ENCODE measurements around the gene DMRTA2. TPM values are rescaled to one million over a fixed set of nuclear protein-coding genes. Genes with fewer than 3 reads are reported as not detected.

DMRTA2 gene
- total RNA-seq, 1 experiment from 2014 or later, result not detected

DNA sequence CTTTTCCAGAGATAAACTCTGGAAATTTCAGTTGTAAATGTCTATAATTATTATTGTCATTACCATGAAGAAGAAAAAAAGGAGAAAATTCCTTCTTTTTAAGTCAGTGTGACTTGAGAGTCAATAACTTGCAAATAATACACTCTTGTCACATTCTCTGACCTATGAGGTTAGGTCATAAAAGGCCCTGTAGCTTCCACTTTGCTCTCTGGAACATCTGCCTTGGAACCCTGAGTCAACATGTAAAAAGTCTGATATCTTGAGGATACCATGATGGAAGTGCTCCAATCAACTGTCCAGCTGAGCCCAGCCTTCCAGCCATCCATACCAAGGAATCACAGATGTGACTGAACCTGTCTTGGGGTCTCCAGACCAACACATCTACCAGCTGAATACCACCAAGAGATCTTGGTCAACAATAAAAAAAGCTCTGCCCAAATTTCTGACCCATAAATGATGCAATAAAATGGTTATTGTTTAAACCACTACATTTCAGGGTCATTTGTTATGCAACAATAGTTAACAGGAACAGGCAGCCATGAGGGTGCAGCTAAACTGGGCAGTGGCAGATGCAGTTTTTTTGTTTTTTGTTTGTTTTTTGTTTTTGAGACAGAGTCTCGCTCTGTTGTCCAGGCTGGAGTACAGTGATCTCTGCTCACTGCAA, 10.3 kb downstream of the DMRTA2 start:
- H3K36me3 ChIP-seq (ENCODE audit: control insufficient read depth, insufficient read depth, low read length), result no peaks in the 10 kb centered on the region
- no peaks in the 10 kb centered on the region for H3K4me1 ChIP-seq (ENCODE audit: control insufficient read depth, insufficient read depth, low read length)
- POLR2A ChIA-PET, result no interaction called here
- DNase-seq (ENCODE audit: low read depth, low spot score) (no peak), ATAC-seq (no peak)
- CTCF ChIA-PET, result no interaction called here
- no TSS peak for BruUV-seq (replicated peaks)
- no peaks in the 10 kb centered on the region for H3K9me3 ChIP-seq (ENCODE audit: control insufficient read depth, insufficient read depth, low read depth, low read length)
- intact Hi-C loops (cut with micrococcal nuclease; ENCODE audit: unreplicated experiment) (no loop called here), in situ Hi-C loops (cut with HindIII; ENCODE audit: low pct_unique_long_range_greater_than_20kb, low sequenced_read_pairs) (no loop called here)
- H3K27ac ChIP-seq (ENCODE audit: low read length), result no peak overlapping the region
- no peak overlapping the region for H3K4me3 ChIP-seq (ENCODE audit: low read depth in 2 of 2, low read length in 2 of 2)
- no peaks in the 10 kb centered on the region; the same call in 1 of the 2 replicates for H3K27me3 ChIP-seq (ENCODE audit: control insufficient read depth, insufficient read depth, low read length)
- no peak for TF ChIP-seq SIN3A (IDR thresholded peaks at IDR 0.05; ENCODE audit: borderline replicate concordance, insufficient read depth, low read depth, low read length)
- no peak for TF ChIP-seq TCF7L2 (IDR thresholded peaks at IDR 0.05; ENCODE audit: low read depth, low read length)
- TF ChIP-seq POLR2AphosphoS5 (IDR thresholded peaks at IDR 0.05; ENCODE audit: low read depth, low read length), result no peak
- TF ChIP-seq, protein P1, sequence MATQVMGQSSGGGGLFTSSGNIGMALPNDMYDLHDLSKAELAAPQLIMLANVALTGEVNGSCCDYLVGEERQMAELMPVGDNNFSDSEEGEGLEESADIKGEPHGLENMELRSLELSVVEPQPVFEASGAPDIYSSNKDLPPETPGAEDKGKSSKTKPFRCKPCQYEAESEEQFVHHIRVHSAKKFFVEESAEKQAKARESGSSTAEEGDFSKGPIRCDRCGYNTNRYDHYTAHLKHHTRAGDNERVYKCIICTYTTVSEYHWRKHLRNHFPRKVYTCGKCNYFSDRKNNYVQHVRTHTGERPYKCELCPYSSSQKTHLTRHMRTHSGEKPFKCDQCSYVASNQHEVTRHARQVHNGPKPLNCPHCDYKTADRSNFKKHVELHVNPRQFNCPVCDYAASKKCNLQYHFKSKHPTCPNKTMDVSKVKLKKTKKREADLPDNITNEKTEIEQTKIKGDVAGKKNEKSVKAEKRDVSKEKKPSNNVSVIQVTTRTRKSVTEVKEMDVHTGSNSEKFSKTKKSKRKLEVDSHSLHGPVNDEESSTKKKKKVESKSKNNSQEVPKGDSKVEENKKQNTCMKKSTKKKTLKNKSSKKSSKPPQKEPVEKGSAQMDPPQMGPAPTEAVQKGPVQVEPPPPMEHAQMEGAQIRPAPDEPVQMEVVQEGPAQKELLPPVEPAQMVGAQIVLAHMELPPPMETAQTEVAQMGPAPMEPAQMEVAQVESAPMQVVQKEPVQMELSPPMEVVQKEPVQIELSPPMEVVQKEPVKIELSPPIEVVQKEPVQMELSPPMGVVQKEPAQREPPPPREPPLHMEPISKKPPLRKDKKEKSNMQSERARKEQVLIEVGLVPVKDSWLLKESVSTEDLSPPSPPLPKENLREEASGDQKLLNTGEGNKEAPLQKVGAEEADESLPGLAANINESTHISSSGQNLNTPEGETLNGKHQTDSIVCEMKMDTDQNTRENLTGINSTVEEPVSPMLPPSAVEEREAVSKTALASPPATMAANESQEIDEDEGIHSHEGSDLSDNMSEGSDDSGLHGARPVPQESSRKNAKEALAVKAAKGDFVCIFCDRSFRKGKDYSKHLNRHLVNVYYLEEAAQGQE (IDR thresholded peaks at IDR 0.05; ENCODE audit: insufficient read depth in 1 of 2, low read depth in 2 of 2, low read length in 1 of 2), result no peak
- TF ChIP-seq, protein P2, sequence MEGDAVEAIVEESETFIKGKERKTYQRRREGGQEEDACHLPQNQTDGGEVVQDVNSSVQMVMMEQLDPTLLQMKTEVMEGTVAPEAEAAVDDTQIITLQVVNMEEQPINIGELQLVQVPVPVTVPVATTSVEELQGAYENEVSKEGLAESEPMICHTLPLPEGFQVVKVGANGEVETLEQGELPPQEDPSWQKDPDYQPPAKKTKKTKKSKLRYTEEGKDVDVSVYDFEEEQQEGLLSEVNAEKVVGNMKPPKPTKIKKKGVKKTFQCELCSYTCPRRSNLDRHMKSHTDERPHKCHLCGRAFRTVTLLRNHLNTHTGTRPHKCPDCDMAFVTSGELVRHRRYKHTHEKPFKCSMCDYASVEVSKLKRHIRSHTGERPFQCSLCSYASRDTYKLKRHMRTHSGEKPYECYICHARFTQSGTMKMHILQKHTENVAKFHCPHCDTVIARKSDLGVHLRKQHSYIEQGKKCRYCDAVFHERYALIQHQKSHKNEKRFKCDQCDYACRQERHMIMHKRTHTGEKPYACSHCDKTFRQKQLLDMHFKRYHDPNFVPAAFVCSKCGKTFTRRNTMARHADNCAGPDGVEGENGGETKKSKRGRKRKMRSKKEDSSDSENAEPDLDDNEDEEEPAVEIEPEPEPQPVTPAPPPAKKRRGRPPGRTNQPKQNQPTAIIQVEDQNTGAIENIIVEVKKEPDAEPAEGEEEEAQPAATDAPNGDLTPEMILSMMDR (IDR thresholded peaks at IDR 0.05), result no peak

DNA sequence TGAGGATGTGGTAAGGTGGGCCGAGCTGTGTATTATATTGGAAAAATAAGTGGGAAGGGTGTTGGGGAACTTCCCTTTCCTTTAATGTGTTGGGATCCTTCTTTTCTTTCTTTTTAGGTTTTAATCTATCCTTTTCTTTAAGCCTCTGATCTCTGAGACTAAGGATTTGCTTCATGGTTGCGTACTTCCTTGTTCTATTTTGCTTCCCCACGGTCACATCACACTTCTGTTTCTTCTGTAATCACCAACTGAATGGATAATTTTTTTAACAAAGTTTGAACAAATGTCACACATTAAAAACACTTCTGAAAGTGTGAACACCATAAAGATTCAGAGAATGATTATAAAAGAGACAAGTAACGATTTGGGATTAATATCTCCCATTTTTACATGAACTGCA, 17.4 kb downstream of the DMRTA2 start:
- ChIA-PET CTCF (no interaction called here), POLR2A (no interaction called here)
- ATAC-seq (no peak), DNase-seq (ENCODE audit: low read depth, low spot score) (no peak)
- Histone ChIP-seq H3K4me1 (ENCODE audit: control insufficient read depth, insufficient read depth, low read length) (no peaks in the 10 kb centered on the region), H3K27ac (ENCODE audit: low read length) (no peak overlapping the region), H3K4me3 (ENCODE audit: low read depth in 2 of 2, low read length in 2 of 2) (no peak overlapping the region), H3K9me3 (ENCODE audit: control insufficient read depth, insufficient read depth, low read depth, low read length) (no peaks in the 10 kb centered on the region), H3K36me3 (ENCODE audit: control insufficient read depth, insufficient read depth, low read length) (no peaks in the 10 kb centered on the region), H3K27me3 (ENCODE audit: control insufficient read depth, insufficient read depth, low read length) (no peaks in the 10 kb centered on the region)
- TF ChIP-seq, protein P1 (IDR thresholded peaks at IDR 0.05; ENCODE audit: insufficient read depth in 1 of 2, low read depth in 2 of 2, low read length in 1 of 2), result no peak
- no peak for TF ChIP-seq SIN3A (IDR thresholded peaks at IDR 0.05; ENCODE audit: borderline replicate concordance, insufficient read depth, low read depth, low read length)
- no peak for TF ChIP-seq POLR2AphosphoS5 (IDR thresholded peaks at IDR 0.05; ENCODE audit: low read depth, low read length)
- TF ChIP-seq TCF7L2 (IDR thresholded peaks at IDR 0.05; ENCODE audit: low read depth, low read length), result no peak
- TF ChIP-seq, protein P2 (IDR thresholded peaks at IDR 0.05), result no peak
- intact Hi-C loops (cut with micrococcal nuclease; ENCODE audit: unreplicated experiment) (no loop called here), in situ Hi-C loops (cut with HindIII; ENCODE audit: low pct_unique_long_range_greater_than_20kb, low sequenced_read_pairs) (no loop called here)
- no TSS peak for BruUV-seq (replicated peaks)
